Measurements from ENCODE around the gene PHLDB3.

GRCh38 chr19:43534305-43534815 is 29.8 kb upstream of the PHLDB3 start:
- TF ChIP-seq CTCF (conservative IDR thresholded peaks at IDR 0.05; ENCODE audit: low read depth, low read length) (no peak), EZH2 (IDR thresholded peaks at IDR 0.05; ENCODE audit: borderline replicate concordance, low read depth, low read length, poor library complexity, severe bottlenecking) (no peak)

Measured in A673 (cell line).